Esophagus (tissue), 2 donors: ENCODE data around the gene GRM4. TPM values are rescaled to one million over a fixed set of nuclear protein-coding genes. Genes with fewer than 3 reads are reported as not detected.

ENCODE experiments used
- H3K27ac ChIP-seq, 2 donors: one replicate each; pipeline ENCODE4 v1.5.1; 2013; ENCODE audit warnings: low read depth in 2 of 2, mild to moderate bottlenecking in 2 of 2, inconsistent platforms in 1 of 2, low read length in 1 of 2, moderate library complexity in 1 of 2
- H3K27me3 ChIP-seq, 2 donors: one replicate each; pipeline ENCODE4 v1.6.1; 2013; ENCODE audit warnings: low read length in 2 of 2, control low read depth in 1 of 2, mild to moderate bottlenecking in 1 of 2; ENCODE audit not compliant: insufficient read depth in 2 of 2, control insufficient read depth in 1 of 2
- H3K36me3 ChIP-seq, 2 donors: one replicate each; pipeline ENCODE4 v1.6.1; 2013; ENCODE audit warnings: low read length in 1 of 2; ENCODE audit not compliant: control insufficient read depth in 2 of 2, insufficient read depth in 2 of 2
- H3K4me1 ChIP-seq, 2 donors: one replicate each; pipeline ENCODE4 v1.6.1; 2013; ENCODE audit warnings: low read length in 1 of 2; ENCODE audit not compliant: control insufficient read depth in 2 of 2, insufficient read depth in 2 of 2
- H3K4me3 ChIP-seq, 2 donors: one replicate each; pipeline ENCODE4 v1.5.1; 2013; ENCODE audit warnings: low read length in 2 of 2, mild to moderate bottlenecking in 2 of 2, low read depth in 1 of 2, moderate library complexity in 1 of 2
- H3K9me3 ChIP-seq, 2 donors: one replicate each; pipeline ENCODE4 v1.6.1; 2013; ENCODE audit warnings: mild to moderate bottlenecking in 2 of 2, low read depth in 1 of 2, low read length in 1 of 2, moderate library complexity in 1 of 2; ENCODE audit not compliant: control insufficient read depth in 2 of 2, insufficient read depth in 1 of 2
- WGBS, 2 donors: extraction: QIAGEN DNeasy Blood & Tissue Kit; methylation state at CpG; one replicate each; pipeline ENCODE4 v1.1.7; 2013; 5-methylcytosine and 5-hydroxymethylcytosine counted together
- polyA plus RNA-seq, 2 donors: library from polyadenylated mRNA; stranded (reverse); fragments of 200-250 nt; gene quantifications; one replicate each; pipeline ENCODE4 v1.2.3, GENCODE V29; 2013
- donor health status: healthy with polysubstance abuse.
- donor health status: Bipolar disorder and iron deficiency.

Gene GRM4
- polyA plus RNA-seq, 2 donors, result 0.01 TPM; not detected in 1

GRCh38 chr6:34027445-34027936, 118.4 kb downstream of the GRM4 start:
- no peak overlapping the region for H3K27ac ChIP-seq
- no peaks in the 10 kb centered on the region for H3K36me3 ChIP-seq
- H3K27me3 ChIP-seq, result no peaks in the 10 kb centered on the region
- peaks cover 0 to 8% of the 10 kb centered on the region in 2 donors for H3K9me3 ChIP-seq
- peaks cover 0 to 3% of the 10 kb centered on the region in 2 donors for H3K4me1 ChIP-seq
- H3K4me3 ChIP-seq, result no peak overlapping the region
- 39 to 46% methylated on average over 17 of the region's 17 CpGs for WGBS, 2 donors

DNA sequence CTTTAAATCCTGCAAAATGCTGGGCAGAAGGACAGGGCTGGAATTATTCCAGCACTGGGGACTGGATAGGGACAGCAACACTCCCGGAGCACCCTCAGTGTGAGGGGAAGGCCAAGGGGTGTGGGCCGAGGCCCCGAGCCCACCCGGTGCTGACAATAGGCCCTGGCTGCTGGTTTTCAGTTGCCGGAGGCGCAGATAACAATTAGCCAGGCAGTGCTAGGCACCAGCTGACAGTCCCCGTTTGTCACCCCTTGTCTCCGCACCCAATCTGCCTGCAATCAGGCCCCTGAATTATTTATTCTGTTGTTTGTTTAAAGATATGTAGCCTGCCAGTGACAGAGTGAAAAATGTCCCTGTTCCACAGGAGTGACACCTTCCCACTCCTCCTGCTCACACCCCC, 120.0 kb downstream of the GRM4 start:
- H3K27ac ChIP-seq, result no peak overlapping the region
- peaks cover 0 to 2% of the 10 kb centered on the region in 2 donors for H3K27me3 ChIP-seq
- H3K4me1 ChIP-seq, result peaks cover 0 to 3% of the 10 kb centered on the region in 2 donors
- 44 to 60% methylated on average over 8 of the region's 8 CpGs for WGBS, 2 donors
- peaks cover 0 to 8% of the 10 kb centered on the region in 2 donors for H3K9me3 ChIP-seq
- no peak overlapping the region for H3K4me3 ChIP-seq
- H3K36me3 ChIP-seq, result no peaks in the 10 kb centered on the region

- Histone ChIP-seq H3K9me3 (peaks cover 0 to 8% of the 10 kb centered on the region in 2 donors), H3K36me3 (no peaks in the 10 kb centered on the region), H3K4me3 (no peak overlapping the region), H3K27ac (no peak overlapping the region), H3K27me3 (peaks cover 0 to 3% of the 10 kb centered on the region in 2 donors), H3K4me1 (peaks cover 0 to 3% of the 10 kb centered on the region in 2 donors)
- 76 to 81% methylated on average over 8 of the region's 8 CpGs for WGBS, 2 donors
These were observed 120.6 kb downstream of the GRM4 start for GRCh38 chr6:34025112-34025807.

- no peak overlapping the region for H3K27ac ChIP-seq
- peaks cover 0 to 8% of the 10 kb centered on the region in 2 donors for H3K9me3 ChIP-seq
- H3K4me1 ChIP-seq, result peaks cover 0 to 3% of the 10 kb centered on the region in 2 donors
- peaks cover 0 to 3% of the 10 kb centered on the region in 2 donors for H3K27me3 ChIP-seq
- no peak overlapping the region for H3K4me3 ChIP-seq
- 79 to 80% methylated on average over 9 of the region's 9 CpGs for WGBS, 2 donors
- H3K36me3 ChIP-seq, result no peaks in the 10 kb centered on the region
These were observed 123.0 kb downstream of the GRM4 start for GRCh38 chr6:34022873-34023255.

GRCh38 chr6:34022250-34022872, 123.5 kb downstream of the GRM4 start:
- H3K36me3 ChIP-seq, result no peaks in the 10 kb centered on the region
- 57 to 59% methylated on average over 22 of the region's 22 CpGs for WGBS, 2 donors

DNA sequence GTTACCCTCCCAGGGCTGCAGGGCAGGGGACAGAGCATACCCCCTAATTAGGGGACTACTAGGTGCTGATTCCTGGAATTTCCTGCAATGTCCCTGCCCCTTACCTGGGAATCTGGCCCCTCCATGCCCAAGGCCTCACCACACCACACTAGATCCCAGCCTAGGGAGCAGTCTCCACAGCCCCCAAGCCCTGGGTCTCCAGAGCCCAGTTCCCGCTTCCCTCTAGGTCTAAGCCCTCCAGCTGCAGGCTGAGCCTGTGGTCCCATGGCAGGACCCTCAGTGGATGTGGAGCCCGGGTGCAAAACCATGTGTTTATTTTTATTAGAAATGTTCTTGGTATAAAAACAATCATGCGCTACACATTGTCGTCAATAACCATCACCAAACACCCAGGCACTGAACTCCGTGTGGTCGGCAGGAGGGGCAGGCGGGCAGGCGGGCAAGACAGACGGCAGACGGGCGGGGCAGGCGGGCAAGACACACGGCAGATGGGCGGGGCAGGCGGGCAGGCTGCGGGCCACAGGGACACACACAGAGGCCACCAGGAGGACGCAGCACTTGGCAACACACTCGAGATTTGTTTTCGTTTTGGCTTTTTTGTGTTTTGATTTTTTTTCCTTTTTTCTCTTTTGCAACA, 124.2 kb downstream of the GRM4 start:
- peaks cover 0 to 8% of the 10 kb centered on the region in 2 donors for H3K9me3 ChIP-seq
- H3K4me3 ChIP-seq, result no peak overlapping the region
- H3K36me3 ChIP-seq, result no peaks in the 10 kb centered on the region
- peaks cover 0 to 3% of the 10 kb centered on the region in 2 donors for H3K4me1 ChIP-seq
- peaks cover 0 to 3% of the 10 kb centered on the region in 2 donors for H3K27me3 ChIP-seq
- H3K27ac ChIP-seq, result no peak overlapping the region
- WGBS, 2 donors, result 33 to 37% methylated on average over 19 of the region's 19 CpGs

More at GRCh38 chr6:34022250-34022872, 123.5 kb downstream of the GRM4 start:
- no peak overlapping the region for H3K4me3 ChIP-seq
- peaks cover 0 to 8% of the 10 kb centered on the region in 2 donors for H3K9me3 ChIP-seq
- peaks cover 0 to 3% of the 10 kb centered on the region in 2 donors for H3K27me3 ChIP-seq
- H3K27ac ChIP-seq, result no peak overlapping the region
- H3K4me1 ChIP-seq, result peaks cover 0 to 3% of the 10 kb centered on the region in 2 donors

- Histone ChIP-seq H3K27me3 (peaks cover 0 to 3% of the 10 kb centered on the region in 2 donors), H3K4me3 (no peak overlapping the region), H3K4me1 (peaks cover 0 to 3% of the 10 kb centered on the region in 2 donors), H3K9me3 (peaks cover 0 to 8% of the 10 kb centered on the region in 2 donors), H3K36me3 (no peaks in the 10 kb centered on the region), H3K27ac (no peak overlapping the region)
- 73 to 77% methylated on average over 17 of the region's 17 CpGs for WGBS, 2 donors
These were observed 124.9 kb downstream of the GRM4 start for GRCh38 chr6:34020807-34021553.

GRCh38 chr6:34020278-34020677, 125.6 kb downstream of the GRM4 start:
- 90 to 98% methylated on average over 5 of the region's 5 CpGs for WGBS, 2 donors
- peaks cover 0 to 3% of the 10 kb centered on the region in 2 donors for H3K27me3 ChIP-seq
- no peak overlapping the region for H3K27ac ChIP-seq
- peaks cover 0 to 3% of the 10 kb centered on the region in 2 donors for H3K4me1 ChIP-seq
- peaks cover 0 to 8% of the 10 kb centered on the region in 2 donors for H3K9me3 ChIP-seq
- no peaks in the 10 kb centered on the region for H3K36me3 ChIP-seq
- H3K4me3 ChIP-seq, result no peak overlapping the region
